Measurements from ENCODE around the gene RIBC1. TPM values are rescaled to one million over a fixed set of nuclear protein-coding genes. Genes with fewer than 3 reads are reported as not detected.
"Not testable (repeated sequence)": the region's sequence is repeated elsewhere in the genome, so short reads cannot be mapped to it uniquely, and the experiment has no call there.

The RIBC1 gene
- total RNA-seq, 1 donor from 2014 or later, result not detected

DNA sequence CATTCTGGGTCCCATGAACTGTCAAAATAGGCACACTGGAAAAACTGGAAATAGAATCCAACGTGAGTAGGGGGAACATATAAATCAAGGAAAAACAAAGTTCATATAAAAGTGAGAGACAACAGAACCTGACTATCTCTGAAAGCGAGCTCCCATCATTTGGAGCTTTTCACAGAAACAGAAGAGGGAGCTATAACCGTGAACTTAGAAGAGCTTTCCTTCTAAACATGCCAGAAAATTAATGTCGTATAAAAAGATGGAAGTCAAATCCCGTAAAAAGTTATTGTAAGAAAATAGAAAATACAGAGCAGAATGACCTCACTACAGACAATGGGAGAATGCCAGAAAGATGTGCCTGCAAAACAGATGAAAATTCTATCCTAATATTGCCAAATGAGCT lies 35.4 kb downstream of the RIBC1 start:
- H3K36me3 ChIP-seq, result no peaks in the 10 kb centered on the region
- H3K4me3 ChIP-seq, result no peak overlapping the region
- TF ChIP-seq POLR2A (IDR thresholded peaks at IDR 0.05) (no peak), POLR2AphosphoS5 (IDR thresholded peaks at IDR 0.05; ENCODE audit: insufficient read depth in 1 of 2, low read depth in 1 of 2) (no peak)
- TF ChIP-seq, protein P1, sequence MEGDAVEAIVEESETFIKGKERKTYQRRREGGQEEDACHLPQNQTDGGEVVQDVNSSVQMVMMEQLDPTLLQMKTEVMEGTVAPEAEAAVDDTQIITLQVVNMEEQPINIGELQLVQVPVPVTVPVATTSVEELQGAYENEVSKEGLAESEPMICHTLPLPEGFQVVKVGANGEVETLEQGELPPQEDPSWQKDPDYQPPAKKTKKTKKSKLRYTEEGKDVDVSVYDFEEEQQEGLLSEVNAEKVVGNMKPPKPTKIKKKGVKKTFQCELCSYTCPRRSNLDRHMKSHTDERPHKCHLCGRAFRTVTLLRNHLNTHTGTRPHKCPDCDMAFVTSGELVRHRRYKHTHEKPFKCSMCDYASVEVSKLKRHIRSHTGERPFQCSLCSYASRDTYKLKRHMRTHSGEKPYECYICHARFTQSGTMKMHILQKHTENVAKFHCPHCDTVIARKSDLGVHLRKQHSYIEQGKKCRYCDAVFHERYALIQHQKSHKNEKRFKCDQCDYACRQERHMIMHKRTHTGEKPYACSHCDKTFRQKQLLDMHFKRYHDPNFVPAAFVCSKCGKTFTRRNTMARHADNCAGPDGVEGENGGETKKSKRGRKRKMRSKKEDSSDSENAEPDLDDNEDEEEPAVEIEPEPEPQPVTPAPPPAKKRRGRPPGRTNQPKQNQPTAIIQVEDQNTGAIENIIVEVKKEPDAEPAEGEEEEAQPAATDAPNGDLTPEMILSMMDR (IDR thresholded peaks at IDR 0.05), result no peak
- no peak for DNase-seq (ENCODE audit: extremely low spot score in 2 of 2)
- H3K27ac ChIP-seq, result no peak overlapping the region
- H3K9me3 ChIP-seq, result no peaks in the 10 kb centered on the region
- intact Hi-C loops (cut with DNase I), result no loop called here
- H3K27me3 ChIP-seq, result no peaks in the 10 kb centered on the region
- H3K4me1 ChIP-seq, result no peaks in the 10 kb centered on the region

DNA sequence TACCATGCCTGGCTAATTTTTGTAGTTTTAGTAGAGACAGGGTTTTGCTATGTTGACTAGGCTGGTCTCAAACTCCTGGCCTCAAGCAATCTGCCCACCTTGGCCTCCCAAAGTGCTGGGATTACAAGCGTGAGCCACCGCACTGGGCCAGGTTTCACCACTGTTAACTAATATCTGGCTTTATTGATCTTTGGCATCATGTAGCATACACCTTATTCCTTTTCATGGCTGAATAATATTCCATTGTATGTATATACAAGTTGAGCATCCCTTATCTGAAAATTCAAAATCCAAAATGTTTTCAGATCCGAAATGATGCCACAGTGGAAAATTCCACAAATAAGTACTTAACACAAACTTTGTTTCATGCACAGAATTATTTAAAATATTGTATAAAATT lies 46.0 kb downstream of the RIBC1 start:
- H3K4me3 ChIP-seq; H3K9me3 ChIP-seq; DNase-seq (ENCODE audit: extremely low spot score in 2 of 2); H3K4me1 ChIP-seq; intact Hi-C loops (cut with DNase I); H3K36me3 ChIP-seq; H3K27ac ChIP-seq; H3K27me3 ChIP-seq: not testable (repeated sequence)

DNA sequence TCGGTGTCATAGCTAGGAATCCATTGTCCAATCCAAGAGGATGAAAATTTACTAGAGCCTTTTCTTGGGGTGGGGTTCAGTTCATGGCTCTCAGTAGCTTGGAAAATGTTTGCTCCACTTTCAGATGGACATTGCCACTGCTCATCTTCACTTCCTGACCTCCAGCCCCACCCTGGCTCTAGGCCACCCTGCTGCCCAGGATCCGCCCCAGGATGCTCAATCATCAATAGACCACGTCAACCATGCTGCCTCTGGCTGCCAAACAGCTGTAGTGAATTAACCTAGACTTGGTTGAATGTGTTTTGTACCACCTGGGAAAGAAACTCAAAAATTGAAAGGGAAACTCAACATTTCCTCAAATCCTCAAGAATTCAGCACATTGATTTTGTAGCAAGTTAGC lies 48.7 kb downstream of the RIBC1 start:
- H3K36me3 ChIP-seq, result no peaks in the 10 kb centered on the region
- TF ChIP-seq POLR2A (IDR thresholded peaks at IDR 0.05) (no peak), POLR2AphosphoS5 (IDR thresholded peaks at IDR 0.05; ENCODE audit: insufficient read depth in 1 of 2, low read depth in 1 of 2) (no peak)
- TF ChIP-seq, protein P1 (IDR thresholded peaks at IDR 0.05), result no peak
- no peak overlapping the region for H3K27ac ChIP-seq
- H3K9me3 ChIP-seq, result no peaks in the 10 kb centered on the region
- no peaks in the 10 kb centered on the region for H3K4me1 ChIP-seq
- no peak overlapping the region for H3K4me3 ChIP-seq
- intact Hi-C loops (cut with DNase I), result no loop called here
- H3K27me3 ChIP-seq, result no peaks in the 10 kb centered on the region
- DNase-seq (ENCODE audit: extremely low spot score in 2 of 2), result no peak

DNA sequence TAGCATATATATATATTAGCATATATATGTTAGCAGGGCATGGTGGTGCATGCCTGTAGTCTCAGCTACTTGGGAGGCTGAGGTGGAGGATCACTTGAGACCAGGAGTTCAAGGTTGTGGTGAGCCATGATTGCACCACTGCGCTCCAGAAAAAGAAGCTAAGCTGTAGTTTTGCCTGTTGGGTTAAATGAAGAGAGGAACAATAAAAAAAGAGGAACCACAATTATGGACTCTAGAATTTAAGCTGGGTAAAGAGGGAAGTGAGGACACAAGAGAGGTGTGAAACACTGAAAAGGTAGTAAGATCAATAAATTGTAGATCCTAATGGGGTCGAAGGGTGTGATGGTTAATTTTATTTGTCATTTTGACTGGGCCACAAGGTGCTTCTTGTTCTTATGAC lies 52.0 kb downstream of the RIBC1 start:
- Histone ChIP-seq H3K27me3 (no peaks in the 10 kb centered on the region), H3K9me3 (no peaks in the 10 kb centered on the region), H3K36me3 (no peaks in the 10 kb centered on the region), H3K4me1 (no peaks in the 10 kb centered on the region), H3K4me3 (no peak overlapping the region), H3K27ac (no peak overlapping the region)
- intact Hi-C loops (cut with DNase I), result no loop called here
- DNase-seq (ENCODE audit: extremely low spot score in 2 of 2), result no peak
- TF ChIP-seq POLR2A (IDR thresholded peaks at IDR 0.05), result no peak
- TF ChIP-seq, protein P1 (IDR thresholded peaks at IDR 0.05), result no peak
- no peak for TF ChIP-seq POLR2AphosphoS5 (IDR thresholded peaks at IDR 0.05; ENCODE audit: insufficient read depth in 1 of 2, low read depth in 1 of 2)

DNA sequence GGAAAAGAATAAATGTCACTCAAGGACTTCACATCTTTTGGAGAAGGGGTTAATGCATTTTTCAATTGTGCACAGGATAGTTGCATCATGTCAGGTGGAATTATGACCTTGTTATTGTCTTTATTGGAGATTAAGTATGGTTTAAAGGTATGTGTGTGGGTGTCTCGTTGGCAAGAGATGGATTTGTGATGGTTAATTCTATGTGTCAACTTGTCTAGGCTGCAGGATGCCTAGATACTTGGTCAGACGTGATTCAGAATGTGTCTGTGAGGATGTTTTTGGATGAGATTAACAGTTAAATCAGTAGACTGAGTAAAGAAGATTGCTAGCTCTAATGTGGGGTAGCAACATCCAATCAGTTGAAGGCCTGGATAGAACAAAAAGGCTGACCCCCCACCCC lies 53.7 kb downstream of the RIBC1 start:
- no peaks in the 10 kb centered on the region for H3K4me1 ChIP-seq
- no peak for DNase-seq (ENCODE audit: extremely low spot score in 2 of 2)
- H3K27me3 ChIP-seq, result no peaks in the 10 kb centered on the region
- H3K9me3 ChIP-seq, result no peaks in the 10 kb centered on the region
- H3K4me3 ChIP-seq, result no peak overlapping the region
- intact Hi-C loops (cut with DNase I), result no loop called here
- TF ChIP-seq POLR2A (IDR thresholded peaks at IDR 0.05), result no peak
- TF ChIP-seq POLR2AphosphoS5 (IDR thresholded peaks at IDR 0.05; ENCODE audit: insufficient read depth in 1 of 2, low read depth in 1 of 2), result no peak
- TF ChIP-seq, protein P1 (IDR thresholded peaks at IDR 0.05), result no peak
- no peaks in the 10 kb centered on the region for H3K36me3 ChIP-seq
- H3K27ac ChIP-seq, result no peak overlapping the region

DNA sequence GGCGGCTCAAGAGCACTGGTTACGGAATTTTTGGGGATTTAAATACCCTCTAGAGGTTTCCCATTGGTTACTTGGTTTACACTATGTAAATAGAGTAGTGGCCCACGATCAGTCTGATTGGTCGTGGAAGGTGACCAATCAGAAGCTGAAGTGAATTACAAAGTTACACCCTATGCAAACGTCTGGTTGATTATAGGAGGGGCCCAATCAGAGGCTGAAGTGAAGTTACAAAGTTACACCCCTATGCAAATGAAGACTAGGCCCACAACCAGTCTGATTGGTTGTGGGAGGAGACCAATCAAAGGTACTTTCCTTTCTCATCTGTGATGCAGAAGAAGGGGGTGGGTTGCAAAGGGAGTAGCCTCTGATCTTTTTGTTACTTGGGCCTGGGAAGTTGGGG lies 56.6 kb downstream of the RIBC1 start:
- intact Hi-C loops (cut with DNase I), result no loop called here
- no peak overlapping the region for H3K27ac ChIP-seq
- TF ChIP-seq POLR2A (IDR thresholded peaks at IDR 0.05) (no peak), POLR2AphosphoS5 (IDR thresholded peaks at IDR 0.05; ENCODE audit: insufficient read depth in 1 of 2, low read depth in 1 of 2) (no peak)
- TF ChIP-seq, protein P1 (IDR thresholded peaks at IDR 0.05), result no peak
- no peaks in the 10 kb centered on the region for H3K9me3 ChIP-seq
- H3K4me3 ChIP-seq, result no peak overlapping the region
- H3K36me3 ChIP-seq, result no peaks in the 10 kb centered on the region
- no peak for DNase-seq (ENCODE audit: extremely low spot score in 2 of 2)
- no peaks in the 10 kb centered on the region for H3K27me3 ChIP-seq
- H3K4me1 ChIP-seq, result no peaks in the 10 kb centered on the region
